GM12872 (cell line): ENCODE measurements around the gene F11.

Experiments
- TF ChIP-seq, protein P1 (sequence below): IDR thresholded peaks from 3 replicates; pipeline ENCODE4 v1.5.1; 2011; ENCODE audit warnings: low read depth, mild to moderate bottlenecking, low read length, moderate library complexity; ENCODE audit not compliant: insufficient read depth

F11 gene

DNA sequence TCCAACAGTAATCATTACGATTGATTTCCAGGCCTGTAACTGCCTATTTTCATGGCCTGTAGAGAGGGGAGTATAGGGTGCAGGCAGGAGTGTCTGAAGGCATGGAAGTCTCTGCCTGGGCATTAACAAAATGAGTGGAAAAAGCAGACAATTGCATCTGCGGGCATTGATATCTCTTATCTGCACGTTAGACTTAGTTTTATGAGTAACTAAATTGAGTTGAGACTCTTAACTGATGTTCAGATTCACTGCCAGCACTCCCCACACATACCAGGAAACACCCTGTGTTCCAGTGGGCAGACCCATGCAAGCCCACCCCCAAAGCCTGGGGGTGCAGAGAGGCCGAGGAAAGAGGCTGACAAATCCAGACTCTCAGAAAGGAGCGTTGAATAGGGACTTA lies 33.3 kb downstream of the F11 start:
- TF ChIP-seq, protein P1, sequence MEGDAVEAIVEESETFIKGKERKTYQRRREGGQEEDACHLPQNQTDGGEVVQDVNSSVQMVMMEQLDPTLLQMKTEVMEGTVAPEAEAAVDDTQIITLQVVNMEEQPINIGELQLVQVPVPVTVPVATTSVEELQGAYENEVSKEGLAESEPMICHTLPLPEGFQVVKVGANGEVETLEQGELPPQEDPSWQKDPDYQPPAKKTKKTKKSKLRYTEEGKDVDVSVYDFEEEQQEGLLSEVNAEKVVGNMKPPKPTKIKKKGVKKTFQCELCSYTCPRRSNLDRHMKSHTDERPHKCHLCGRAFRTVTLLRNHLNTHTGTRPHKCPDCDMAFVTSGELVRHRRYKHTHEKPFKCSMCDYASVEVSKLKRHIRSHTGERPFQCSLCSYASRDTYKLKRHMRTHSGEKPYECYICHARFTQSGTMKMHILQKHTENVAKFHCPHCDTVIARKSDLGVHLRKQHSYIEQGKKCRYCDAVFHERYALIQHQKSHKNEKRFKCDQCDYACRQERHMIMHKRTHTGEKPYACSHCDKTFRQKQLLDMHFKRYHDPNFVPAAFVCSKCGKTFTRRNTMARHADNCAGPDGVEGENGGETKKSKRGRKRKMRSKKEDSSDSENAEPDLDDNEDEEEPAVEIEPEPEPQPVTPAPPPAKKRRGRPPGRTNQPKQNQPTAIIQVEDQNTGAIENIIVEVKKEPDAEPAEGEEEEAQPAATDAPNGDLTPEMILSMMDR, result no peak

DNA sequence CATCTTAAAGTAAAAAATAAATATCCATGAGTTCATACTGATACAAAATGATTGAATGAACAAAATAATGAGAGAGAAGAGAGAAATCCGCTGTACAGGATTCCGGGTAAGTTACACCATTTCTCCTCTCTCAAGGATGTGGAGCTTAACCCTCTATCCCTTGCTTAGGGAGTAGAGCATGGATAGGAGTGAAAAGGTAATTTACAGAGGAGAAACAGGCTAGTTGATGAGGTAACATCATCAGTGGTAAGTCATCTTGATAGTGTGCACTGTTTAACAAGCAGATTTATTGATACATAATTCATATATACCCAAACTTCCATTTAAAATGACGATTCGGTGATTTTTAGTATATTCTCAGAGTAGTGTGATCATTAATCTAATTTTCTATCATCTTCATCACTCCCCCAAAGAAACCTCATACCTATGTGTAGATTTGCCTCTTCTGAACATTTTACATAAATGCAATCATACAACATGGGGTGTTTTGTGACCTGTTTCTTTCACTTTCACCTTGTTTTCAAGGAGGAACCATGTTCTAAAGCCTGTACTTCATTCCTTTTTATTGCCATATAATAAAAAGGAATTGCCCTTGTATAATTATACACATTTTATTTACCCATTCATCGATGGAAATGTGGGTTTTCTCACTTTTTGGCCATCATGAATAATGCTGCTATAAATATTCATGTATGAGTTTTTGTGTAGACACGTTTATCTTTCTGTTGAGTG lies 34.8 kb downstream of the F11 start:
- TF ChIP-seq, protein P1, result no peak

- TF ChIP-seq, protein P1, result no peak
Measured at GRCh38 chr4:186304216-186304615, 38.2 kb downstream of the F11 start.

DNA sequence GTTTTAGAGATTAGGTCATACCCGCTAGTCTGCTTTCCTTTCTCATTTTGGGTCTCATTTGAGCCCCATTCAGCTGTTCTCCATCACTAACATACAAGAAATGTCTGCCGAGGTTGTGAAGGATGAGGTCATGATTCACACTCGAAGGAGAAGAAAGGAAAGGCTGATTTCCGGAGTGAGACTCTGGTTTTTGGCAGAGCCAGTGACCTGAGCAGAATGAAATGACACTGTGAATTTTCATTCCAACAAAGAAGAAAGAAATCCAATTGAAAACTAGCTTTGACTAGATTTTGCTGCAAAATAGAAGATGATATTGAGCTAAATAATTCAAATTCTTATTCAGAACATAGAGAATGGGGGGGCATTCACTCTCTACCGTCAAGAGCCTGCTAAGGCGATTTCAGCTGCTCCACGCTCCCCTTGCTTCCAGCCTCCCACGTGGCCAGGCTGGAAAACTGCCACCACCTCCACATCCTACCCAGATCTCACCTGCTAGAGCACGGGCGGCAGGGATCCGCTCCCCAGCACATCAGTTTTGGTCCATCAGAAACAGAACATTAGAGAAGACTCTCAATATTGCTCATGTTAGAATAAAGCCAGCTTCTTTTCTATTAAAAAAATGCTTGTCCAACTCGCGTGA lies 39.0 kb downstream of the F11 start:
- TF ChIP-seq, protein P1, result no peak

DNA sequence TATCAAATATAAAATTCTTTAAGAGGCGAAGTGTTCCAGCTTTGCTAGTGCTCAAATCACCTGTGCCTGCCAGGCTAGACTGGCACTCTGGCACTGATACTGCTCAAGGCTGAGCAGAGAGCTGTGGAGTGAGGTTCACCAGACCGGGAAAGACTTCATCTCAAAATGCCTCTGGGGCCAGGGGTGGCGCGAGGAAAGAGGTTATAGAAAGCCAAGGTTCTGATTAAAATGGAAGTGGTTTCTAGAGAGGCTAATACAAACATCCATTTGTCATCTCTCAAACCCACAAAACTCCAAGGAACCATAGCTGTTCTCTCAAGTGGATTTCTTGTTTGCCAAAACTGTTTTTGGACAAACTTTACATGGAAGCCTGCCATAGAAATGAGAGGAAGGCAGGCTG lies 41.5 kb downstream of the F11 start:
- TF ChIP-seq, protein P1, result no peak

DNA sequence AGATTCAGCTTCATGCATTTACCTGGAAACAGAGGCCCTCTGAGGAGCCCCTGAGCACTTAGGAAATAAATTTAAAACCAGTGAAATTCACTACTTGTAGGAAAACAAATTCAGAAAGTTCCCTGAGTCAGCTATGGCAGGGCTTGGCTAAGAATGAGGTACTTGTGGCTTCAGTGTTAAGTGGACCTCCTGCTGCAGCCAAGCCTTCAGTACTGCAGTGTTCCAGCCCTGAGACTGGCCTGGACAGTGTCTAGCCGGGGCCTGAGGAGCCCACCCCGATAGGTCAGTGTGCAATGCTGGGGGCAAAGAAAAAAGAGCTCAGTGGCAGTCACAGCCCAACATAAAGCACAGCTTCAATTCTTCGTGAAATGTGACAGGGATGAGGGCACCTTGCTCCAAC lies 41.9 kb downstream of the F11 start:
- TF ChIP-seq, protein P1, result no peak

DNA sequence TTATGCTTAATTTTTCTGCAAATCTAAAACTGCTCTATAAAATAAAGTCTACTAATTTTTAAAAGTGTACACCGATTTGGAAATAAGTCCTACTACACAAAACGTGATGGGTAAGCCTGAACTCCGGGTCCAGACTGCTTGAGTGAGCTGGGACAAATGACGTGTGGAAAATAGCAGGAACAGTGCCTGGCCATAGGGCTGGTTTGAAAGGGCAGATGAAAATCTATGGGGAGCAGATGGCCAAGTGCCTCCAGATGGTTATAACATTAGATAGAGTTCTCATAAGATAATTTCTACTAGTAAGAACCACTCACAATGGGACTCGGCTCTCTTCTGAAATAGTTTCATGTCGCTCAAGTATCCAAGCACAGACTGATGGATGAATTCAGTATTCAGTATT lies 52.5 kb downstream of the F11 start:
- TF ChIP-seq, protein P1, result no peak
